GM12892 (cell line): ENCODE data around the gene BCL3.
"Not testable (repeated sequence)": the region's sequence is repeated elsewhere in the genome, so short reads cannot be mapped to it uniquely, and the experiment has no call there.

Source experiments
- DNase-seq: peaks from one replicate; pipeline ENCODE4 v3.0.0; 2011; ENCODE audit not compliant: insufficient read length
- FAIRE-seq: peaks from 2 replicates; lab custom pipeline; 2011; peaks lifted over from hg19 to GRCh38; lab: Jason Lieb, UNC
- POLR2A ChIP-seq: IDR thresholded peaks from 2 replicates; pipeline ENCODE4 v1.6.1; 2011; ENCODE audit warnings: low read depth, low read length, control low read depth
- POLR2AphosphoS5 ChIP-seq: IDR thresholded peaks from 2 replicates; pipeline ENCODE4 v1.6.1; 2011; ENCODE audit warnings: low read depth, low read length, control low read depth
- TAF1 ChIP-seq: IDR thresholded peaks from 2 replicates; pipeline ENCODE4 v1.6.1; 2011; ENCODE audit warnings: low read depth, mild to moderate bottlenecking, control low read depth, low read length, borderline replicate concordance

The BCL3 gene

GRCh38 chr19:44710483-44710882 lies 38.0 kb upstream of the BCL3 start:
- TF ChIP-seq POLR2A (no peak), TAF1 (no peak), POLR2AphosphoS5 (no peak)
- DNase-seq (no peak), FAIRE-seq (no peak)

GRCh38 chr19:44712864-44713515 lies 35.5 kb upstream of the BCL3 start:
- FAIRE-seq (no peak), DNase-seq (no peak)
- TF ChIP-seq TAF1 (no peak), POLR2AphosphoS5 (no peak), POLR2A (no peak)

GRCh38 chr19:44714597-44715169 lies 33.8 kb upstream of the BCL3 start:
- no peak for DNase-seq
- no peak for TF ChIP-seq TAF1

GRCh38 chr19:44717603-44718002 lies 30.9 kb upstream of the BCL3 start:
- TF ChIP-seq POLR2A (no peak), POLR2AphosphoS5 (no peak), TAF1 (no peak)
- FAIRE-seq: no peak
- no peak for DNase-seq

More at GRCh38 chr19:44714597-44715169, 33.8 kb upstream of the BCL3 start:
- FAIRE-seq: no peak

GRCh38 chr19:44718441-44719261 lies 29.9 kb upstream of the BCL3 start:
- no peak for DNase-seq
- FAIRE-seq: no peak
- TF ChIP-seq POLR2A: no peak
- TF ChIP-seq POLR2AphosphoS5: no peak
- no peak for TF ChIP-seq TAF1

GRCh38 chr19:44719262-44719701 lies 29.2 kb upstream of the BCL3 start:
- DNase-seq: no peak
- no peak for TF ChIP-seq POLR2A
- TF ChIP-seq POLR2AphosphoS5: no peak
- no peak for TF ChIP-seq TAF1
- no peak for FAIRE-seq

GRCh38 chr19:44720396-44720795 lies 28.1 kb upstream of the BCL3 start:
- not testable (repeated sequence) for DNase-seq, FAIRE-seq

- no peak for TF ChIP-seq TAF1
- no peak for TF ChIP-seq POLR2AphosphoS5
- no peak for TF ChIP-seq POLR2A
- DNase-seq (no peak), FAIRE-seq (no peak)
These were observed 27.6 kb upstream of the BCL3 start for GRCh38 chr19:44720945-44721344.

- FAIRE-seq, DNase-seq: not testable (repeated sequence)
These were observed 27.1 kb upstream of the BCL3 start for GRCh38 chr19:44721369-44721768.

- no peak for DNase-seq
- peak; percentile 78 for FAIRE-seq
- TF ChIP-seq TAF1 (no peak), POLR2A (no peak), POLR2AphosphoS5 (no peak)
These were observed 26.1 kb upstream of the BCL3 start for GRCh38 chr19:44722131-44723121.

- DNase-seq (no peak), FAIRE-seq (no peak)
- TF ChIP-seq POLR2AphosphoS5: no peak
- TF ChIP-seq TAF1: no peak
- no peak for TF ChIP-seq POLR2A
These were observed 25.1 kb upstream of the BCL3 start for GRCh38 chr19:44723299-44723951.
